GM12878 (cell line): ENCODE results near the gene CNOT2. TPM values are rescaled to one million over a fixed set of nuclear protein-coding genes. Genes with fewer than 3 reads are reported as not detected.

Experiments used
- ATAC-seq: fragments of 200-7000 bp; cut with Tn5 transposase; 3 replicates; pipeline ENCODE4 v1.9.1; 2020; ENCODE audit warnings: mild to moderate bottlenecking, moderate library complexity
- BruUV-seq: library from RNA; stranded (reverse); fragments of 400-500 nt; replicated peaks from 2 replicates; lab custom pipeline; 2021; lab: Mats Ljungman, UMichigan
- CTCF ChIA-PET: fragments of 300-600 bp; sonication (Branson Sonifier 250); formaldehyde crosslinking; extraction: SDS; loops from one replicate; lab custom pipeline; 2021; ENCODE audit warnings: inconsistent platforms; lab: Yijun Ruan, JAX
- POLR2A ChIA-PET: fragments of 350-600 bp; formaldehyde crosslinking; extraction: SDS; loops from one replicate; lab custom pipeline; 2021; ENCODE audit warnings: inconsistent platforms; lab: Charles Lee
- RAD21 ChIA-PET: fragments of 300-600 bp; sonication (Branson Sonifier 250); formaldehyde crosslinking; loops from one replicate; lab custom pipeline; 2023; ENCODE audit warnings: antibody characterized with exemption; ENCODE audit not compliant: unreplicated experiment; lab: Charles Lee
- SMC1A ChIA-PET: fragments of 300-600 bp; sonication (Branson Sonifier 250); formaldehyde crosslinking; loops from one replicate; lab custom pipeline; 2023; ENCODE audit not compliant: unreplicated experiment, uncharacterized antibody; lab: Charles Lee
- DNase-seq: peaks from one replicate; pipeline ENCODE4 v3.0.0-alpha.2; 2011; ENCODE audit warnings: low read depth, low spot score
- FAIRE-seq: peaks from 3 replicates; lab custom pipeline; 2011; peaks lifted over from hg19 to GRCh38; lab: Jason Lieb, UNC
- H2AFZ ChIP-seq: 2 replicates; pipeline ENCODE4 v1.6.0; 2011; ENCODE audit warnings: low read depth, low read length, control low read depth; ENCODE audit not compliant: control insufficient read depth
- H3K27ac ChIP-seq: 2 replicates; pipeline ENCODE4 v1.5.1; 2011; ENCODE audit warnings: control low read depth; ENCODE audit not compliant: control insufficient read depth, insufficient read depth
- H3K27me3 ChIP-seq, 2 experiments: replicated peaks in 1 of 2; 2 replicates each; pipeline versions ENCODE4 v1.6.0 to v1.6.1; 2011; ENCODE audit warnings: low read length in 1 of 2; ENCODE audit not compliant: control insufficient read depth in 2 of 2, insufficient read depth in 2 of 2
- H3K36me3 ChIP-seq, 2 experiments: 2 replicates each; pipeline ENCODE4 v1.5.1; 2011; ENCODE audit warnings: low read length in 1 of 2; ENCODE audit not compliant: control insufficient read depth in 2 of 2, insufficient read depth in 2 of 2
- H3K4me1 ChIP-seq: 2 replicates; pipeline ENCODE4 v1.6.1; 2011; ENCODE audit warnings: mild to moderate bottlenecking, low read length, moderate library complexity, mixed read lengths; ENCODE audit not compliant: control insufficient read depth, insufficient read depth
- H3K4me2 ChIP-seq: 2 replicates; pipeline ENCODE4 v1.6.0; 2011; ENCODE audit warnings: control low read depth; ENCODE audit not compliant: control insufficient read depth, insufficient read depth
- H3K4me3 ChIP-seq: fragments of 200-600 bp; sonication (generic); 2 replicates; pipeline ENCODE4 v1.5.1; 2016
- H3K79me2 ChIP-seq: 2 replicates; pipeline ENCODE4 v1.6.0; 2011; ENCODE audit warnings: low read length; ENCODE audit not compliant: control insufficient read depth, insufficient read depth
- H3K9ac ChIP-seq: 2 replicates; pipeline ENCODE4 v1.8.0; 2011; ENCODE audit warnings: low read length, control low read depth, mixed read lengths; ENCODE audit not compliant: control insufficient read depth, insufficient read depth
- H3K9me3 ChIP-seq: replicated peaks from 3 replicates; pipeline ENCODE4 v1.5.1; 2011; ENCODE audit warnings: mild to moderate bottlenecking, low read length; ENCODE audit not compliant: control insufficient read depth, insufficient read depth
- H4K20me1 ChIP-seq: 2 replicates; pipeline ENCODE4 v1.6.0; 2011; ENCODE audit not compliant: control insufficient read depth, insufficient read depth
- BMI1 ChIP-seq: fragments of 450-650 bp; IDR thresholded peaks from 2 replicates; pipeline ENCODE4 v1.6.1; 2016; ENCODE audit warnings: mild to moderate bottlenecking, moderate library complexity, borderline replicate concordance
- ELK1 ChIP-seq: IDR thresholded peaks from 2 replicates; pipeline ENCODE4 v1.6.1; 2012; ENCODE audit warnings: low read depth, low read length, improper control_type of control experiment
- IRF4 ChIP-seq: IDR thresholded peaks from 2 replicates; pipeline ENCODE4 v1.6.1; 2011; ENCODE audit warnings: low read depth, low read length
- MXI1 ChIP-seq: fragments of 150-350 bp; IDR thresholded peaks from 2 replicates; pipeline ENCODE4 v1.6.1; 2011; ENCODE audit warnings: low read depth, mild to moderate bottlenecking, inconsistent platforms, low read length, improper control_type of control experiment
- POLR2A ChIP-seq: IDR thresholded peaks from 2 replicates; pipeline ENCODE4 v1.6.1; 2011; ENCODE audit warnings: low read depth, mild to moderate bottlenecking, low read length
- POU2F2 ChIP-seq: IDR thresholded peaks from 3 replicates; pipeline ENCODE4 v1.6.1; 2011; ENCODE audit warnings: low read depth, mild to moderate bottlenecking, low read length, borderline replicate concordance
- SIX5 ChIP-seq: IDR thresholded peaks from 2 replicates; pipeline ENCODE4 v1.6.1; 2011; ENCODE audit warnings: mild to moderate bottlenecking, low read depth, low read length, moderate library complexity; ENCODE audit not compliant: severe bottlenecking
- STAT3 ChIP-seq: IDR thresholded peaks from 2 replicates; pipeline ENCODE4 v1.6.1; 2011; ENCODE audit warnings: low read depth, low read length, improper control_type of control experiment
- TBL1XR1 ChIP-seq: IDR thresholded peaks from 2 replicates; pipeline ENCODE4 v1.6.1; 2012; ENCODE audit warnings: low read depth, low read length, improper control_type of control experiment
- WGBS: methylation state at CpG from one replicate; pipeline ENCODE4 v1.1.6; 2016; ENCODE audit warnings: low lambda C conversion rate; ENCODE audit not compliant: insufficient replicate concordance, insufficient coverage; ENCODE audit errors: missing lambda C conversion rate; 5-methylcytosine and 5-hydroxymethylcytosine counted together
- in situ Hi-C: fragments of 300-500 bp; cut with MboI; formaldehyde crosslinking; loops from 9 replicates; pipeline ENCODE4 v1.14.3; 2018; ENCODE audit warnings: mixed read lengths
- intact Hi-C: fragments of 100-400 bp; cut with micrococcal nuclease; formaldehyde crosslinking; loops from one replicate; pipeline ENCODE4 v1.14.2; 2022; ENCODE audit not compliant: unreplicated experiment
- polyA plus RNA-seq, 11 experiments: library from polyadenylated mRNA; depleted of rRNA in 4 of 11; unstranded in 6 of 11; stranded (reverse) in 5 of 11; fragments of >200 nt; fragmentation: Nextera tagmentation in 4 of 11; fragmentation: Illumina TruSeq in 1 of 11; extraction: Ambion mirVana in 4 of 11; extraction: Trizol in 1 of 11; gene quantifications; 1 replicate in 1 of 11; 2 replicates in 10 of 11; pipeline versions ENCODE4 v1.2.1 to v1.2.3, GENCODE V29; 2011 to 2016; ENCODE audit warnings: inconsistent platforms in 2 of 11, missing spikeins in 2 of 11, low read depth in 1 of 11
- total RNA-seq, 4 experiments: library from RNA; depleted of rRNA in 3 of 4; stranded (reverse); fragments of >200 nt in 3 of 4; fragmentation: Illumina TruSeq in 1 of 4; extraction: Trizol in 1 of 4; gene quantifications; 2 replicates each; pipeline versions ENCODE4 v1.2.1 to v1.2.3, GENCODE V29; 2013 to 2021
- TF ChIP-seq, protein P1 (sequence below): IDR thresholded peaks from 2 replicates; pipeline ENCODE4 v1.6.1; 2011; ENCODE audit warnings: low read depth, low read length, improper control_type of control experiment, borderline replicate concordance
- TF ChIP-seq, protein P2 (sequence below): IDR thresholded peaks from 2 replicates; pipeline ENCODE4 v1.6.1; 2011; ENCODE audit warnings: mild to moderate bottlenecking, low read depth, low read length, moderate library complexity; ENCODE audit not compliant: insufficient replicate concordance
- TF ChIP-seq, protein P3 (sequence below): fragments of 450-650 bp; IDR thresholded peaks from 2 replicates; pipeline ENCODE4 v1.6.1; 2016; ENCODE audit warnings: mild to moderate bottlenecking
- TF ChIP-seq, protein P4 (sequence below): fragments of 450-650 bp; IDR thresholded peaks from 2 replicates; pipeline ENCODE4 v1.6.1; 2017; ENCODE audit warnings: mild to moderate bottlenecking, low read depth, inconsistent platforms; ENCODE audit not compliant: poor library complexity, severe bottlenecking
- TF ChIP-seq, protein P5 (sequence below): fragments of 450-650 bp; IDR thresholded peaks from 2 replicates; pipeline ENCODE4 v1.6.1; 2018; ENCODE audit warnings: mild to moderate bottlenecking, low read depth, moderate library complexity; ENCODE audit not compliant: partially characterized antibody

CNOT2 gene
- total and polyA plus RNA-seq, 10 of the 15 experiments (the other 5 are each of a cell fraction or from before 2014, with no cell fraction given) = 37.9 to 127 (median 82.4) TPM

- WGBS = 99% methylated on average over 4 of the region's 4 CpGs
- H3K36me3 ChIP-seq = peaks cover 0 to 3% of the 10 kb centered on the region in 2 experiments; a peak in 3 of 4 replicates
- in situ Hi-C loops = no loop called here
- H3K4me1 ChIP-seq = no peaks in the 10 kb centered on the region
- H4K20me1 ChIP-seq = no peaks in the 10 kb centered on the region
- H3K9ac ChIP-seq = no peak overlapping the region
- no peak overlapping the region for H3K4me2 ChIP-seq
- no TSS peak for BruUV-seq
- peaks cover 2% of the 10 kb centered on the region; the same call in 1 of the 3 replicates for H3K9me3 ChIP-seq
- no peaks in the 10 kb centered on the region for H3K27me3 ChIP-seq
- DNase-seq (no peak), FAIRE-seq (no peak)
- H3K4me3 ChIP-seq = no peak overlapping the region
- intact Hi-C loops = no loop called here
- SMC1A ChIA-PET = interaction anchor here (1.2 to 2.2 kb wide), 4 partner anchors 14 to 60 kb away, joined by 3 to 6 read pairs (median 3); no protein-coding TSS in a partner anchor
- no peak overlapping the region for H3K27ac ChIP-seq
- RAD21 ChIA-PET = interaction anchor here (0.5 kb wide), 1 partner anchor 378 kb away, joined by 3 read pairs; no protein-coding TSS in a partner anchor
- TF ChIP-seq SIX5 (no peak), MXI1 (no peak), TBL1XR1 (no peak), POU2F2 (no peak), POLR2A (no peak), STAT3 (no peak), ELK1 (no peak), IRF4 (no peak), BMI1 (no peak)
- TF ChIP-seq, protein P1, sequence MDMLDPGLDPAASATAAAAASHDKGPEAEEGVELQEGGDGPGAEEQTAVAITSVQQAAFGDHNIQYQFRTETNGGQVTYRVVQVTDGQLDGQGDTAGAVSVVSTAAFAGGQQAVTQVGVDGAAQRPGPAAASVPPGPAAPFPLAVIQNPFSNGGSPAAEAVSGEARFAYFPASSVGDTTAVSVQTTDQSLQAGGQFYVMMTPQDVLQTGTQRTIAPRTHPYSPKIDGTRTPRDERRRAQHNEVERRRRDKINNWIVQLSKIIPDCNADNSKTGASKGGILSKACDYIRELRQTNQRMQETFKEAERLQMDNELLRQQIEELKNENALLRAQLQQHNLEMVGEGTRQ = no peak
- TF ChIP-seq, protein P2, sequence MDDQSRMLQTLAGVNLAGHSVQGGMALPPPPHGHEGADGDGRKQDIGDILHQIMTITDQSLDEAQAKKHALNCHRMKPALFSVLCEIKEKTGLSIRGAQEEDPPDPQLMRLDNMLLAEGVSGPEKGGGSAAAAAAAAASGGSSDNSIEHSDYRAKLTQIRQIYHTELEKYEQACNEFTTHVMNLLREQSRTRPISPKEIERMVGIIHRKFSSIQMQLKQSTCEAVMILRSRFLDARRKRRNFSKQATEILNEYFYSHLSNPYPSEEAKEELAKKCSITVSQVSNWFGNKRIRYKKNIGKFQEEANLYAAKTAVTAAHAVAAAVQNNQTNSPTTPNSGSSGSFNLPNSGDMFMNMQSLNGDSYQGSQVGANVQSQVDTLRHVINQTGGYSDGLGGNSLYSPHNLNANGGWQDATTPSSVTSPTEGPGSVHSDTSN = no peak
- TF ChIP-seq, protein P3, sequence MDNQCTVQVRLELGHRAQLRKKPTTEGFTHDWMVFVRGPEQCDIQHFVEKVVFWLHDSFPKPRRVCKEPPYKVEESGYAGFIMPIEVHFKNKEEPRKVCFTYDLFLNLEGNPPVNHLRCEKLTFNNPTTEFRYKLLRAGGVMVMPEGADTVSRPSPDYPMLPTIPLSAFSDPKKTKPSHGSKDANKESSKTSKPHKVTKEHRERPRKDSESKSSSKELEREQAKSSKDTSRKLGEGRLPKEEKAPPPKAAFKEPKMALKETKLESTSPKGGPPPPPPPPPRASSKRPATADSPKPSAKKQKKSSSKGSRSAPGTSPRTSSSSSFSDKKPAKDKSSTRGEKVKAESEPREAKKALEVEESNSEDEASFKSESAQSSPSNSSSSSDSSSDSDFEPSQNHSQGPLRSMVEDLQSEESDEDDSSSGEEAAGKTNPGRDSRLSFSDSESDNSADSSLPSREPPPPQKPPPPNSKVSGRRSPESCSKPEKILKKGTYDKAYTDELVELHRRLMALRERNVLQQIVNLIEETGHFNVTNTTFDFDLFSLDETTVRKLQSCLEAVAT = no peak
- TF ChIP-seq, protein P4, sequence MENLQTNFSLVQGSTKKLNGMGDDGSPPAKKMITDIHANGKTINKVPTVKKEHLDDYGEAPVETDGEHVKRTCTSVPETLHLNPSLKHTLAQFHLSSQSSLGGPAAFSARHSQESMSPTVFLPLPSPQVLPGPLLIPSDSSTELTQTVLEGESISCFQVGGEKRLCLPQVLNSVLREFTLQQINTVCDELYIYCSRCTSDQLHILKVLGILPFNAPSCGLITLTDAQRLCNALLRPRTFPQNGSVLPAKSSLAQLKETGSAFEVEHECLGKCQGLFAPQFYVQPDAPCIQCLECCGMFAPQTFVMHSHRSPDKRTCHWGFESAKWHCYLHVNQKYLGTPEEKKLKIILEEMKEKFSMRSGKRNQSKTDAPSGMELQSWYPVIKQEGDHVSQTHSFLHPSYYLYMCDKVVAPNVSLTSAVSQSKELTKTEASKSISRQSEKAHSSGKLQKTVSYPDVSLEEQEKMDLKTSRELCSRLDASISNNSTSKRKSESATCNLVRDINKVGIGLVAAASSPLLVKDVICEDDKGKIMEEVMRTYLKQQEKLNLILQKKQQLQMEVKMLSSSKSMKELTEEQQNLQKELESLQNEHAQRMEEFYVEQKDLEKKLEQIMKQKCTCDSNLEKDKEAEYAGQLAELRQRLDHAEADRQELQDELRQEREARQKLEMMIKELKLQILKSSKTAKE = no peak
- TF ChIP-seq, protein P5, sequence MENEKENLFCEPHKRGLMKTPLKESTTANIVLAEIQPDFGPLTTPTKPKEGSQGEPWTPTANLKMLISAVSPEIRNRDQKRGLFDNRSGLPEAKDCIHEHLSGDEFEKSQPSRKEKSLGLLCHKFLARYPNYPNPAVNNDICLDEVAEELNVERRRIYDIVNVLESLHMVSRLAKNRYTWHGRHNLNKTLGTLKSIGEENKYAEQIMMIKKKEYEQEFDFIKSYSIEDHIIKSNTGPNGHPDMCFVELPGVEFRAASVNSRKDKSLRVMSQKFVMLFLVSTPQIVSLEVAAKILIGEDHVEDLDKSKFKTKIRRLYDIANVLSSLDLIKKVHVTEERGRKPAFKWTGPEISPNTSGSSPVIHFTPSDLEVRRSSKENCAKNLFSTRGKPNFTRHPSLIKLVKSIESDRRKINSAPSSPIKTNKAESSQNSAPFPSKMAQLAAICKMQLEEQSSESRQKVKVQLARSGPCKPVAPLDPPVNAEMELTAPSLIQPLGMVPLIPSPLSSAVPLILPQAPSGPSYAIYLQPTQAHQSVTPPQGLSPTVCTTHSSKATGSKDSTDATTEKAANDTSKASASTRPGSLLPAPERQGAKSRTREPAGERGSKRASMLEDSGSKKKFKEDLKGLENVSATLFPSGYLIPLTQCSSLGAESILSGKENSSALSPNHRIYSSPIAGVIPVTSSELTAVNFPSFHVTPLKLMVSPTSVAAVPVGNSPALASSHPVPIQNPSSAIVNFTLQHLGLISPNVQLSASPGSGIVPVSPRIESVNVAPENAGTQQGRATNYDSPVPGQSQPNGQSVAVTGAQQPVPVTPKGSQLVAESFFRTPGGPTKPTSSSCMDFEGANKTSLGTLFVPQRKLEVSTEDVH = no peak
- TF ChIP-seq, all 136 proteins: peak for 0
- no peak for ATAC-seq
- ChIA-PET POLR2A (interaction anchor here (0.5 kb wide), 1 partner anchor 768 kb away, joined by 3 read pairs; no protein-coding TSS in a partner anchor), CTCF (no interaction called here)
- Histone ChIP-seq H2AFZ (no peak overlapping the region), H3K79me2 (peaks cover 2% of the 10 kb centered on the region)
These were observed 64.6 kb downstream of the CNOT2 start for GRCh38 chr12:70307868-70308267.
